HepG2 (cell line): ENCODE results near the gene IL11RA. TPM values are rescaled to one million over a fixed set of nuclear protein-coding genes. Genes with fewer than 3 reads are reported as not detected.

ENCODE experiments used
- ATF7 ChIP-seq, 2 experiments: fragments of 450-650 bp in 1 of 2; sonication (generic) in 1 of 2; formaldehyde crosslinking in 1 of 2; IDR thresholded peaks; 2 replicates each; pipeline versions ENCODE4 v1.4.0 to v1.6.1; 2016 to 2020; ENCODE audit warnings: antibody characterized with exemption in 1 of 2, mild to moderate bottlenecking in 1 of 2, missing genetic modification reagents in 1 of 2
- CBX2 ChIP-seq, 2 experiments: fragments of 200-600 bp in 1 of 2; sonication (generic); formaldehyde crosslinking in 1 of 2; IDR thresholded peaks; 2 replicates each; pipeline versions ENCODE4 v1.7.0 to v1.8.1; 2018 to 2022; ENCODE audit warnings: low read depth in 2 of 2, low read length in 1 of 2, mild to moderate bottlenecking in 1 of 2, missing genetic modification reagents in 1 of 2
- EZH2 ChIP-seq: conservative IDR thresholded peaks from 2 replicates; pipeline ENCODE4 v1.6.1; 2012; ENCODE audit warnings: mild to moderate bottlenecking, low read depth, low read length, moderate library complexity
- HOXA3 ChIP-seq: sonication (generic); formaldehyde crosslinking; IDR thresholded peaks from 2 replicates; pipeline ENCODE4 v1.5.0; 2020; ENCODE audit warnings: missing genetic modification reagents
- MIXL1 ChIP-seq: IDR thresholded peaks from 2 replicates; pipeline ENCODE4 v1.6.1; 2016
- PCBP1 ChIP-seq: fragments of 200-400 bp; formaldehyde crosslinking; IDR thresholded peaks from 2 replicates; pipeline ENCODE4 v1.6.1; 2017; ENCODE audit warnings: mild to moderate bottlenecking, low read depth, low read length, borderline replicate concordance
- SRY ChIP-seq: sonication (generic); formaldehyde crosslinking; IDR thresholded peaks from 2 replicates; pipeline ENCODE4 v1.8.0; 2022; ENCODE audit warnings: mild to moderate bottlenecking, missing genetic modification reagents
- TGIF2 ChIP-seq: IDR thresholded peaks from 2 replicates; pipeline ENCODE4 v1.6.1; 2016; ENCODE audit warnings: control low read depth, missing compliant biosample characterization
- ZNF205 ChIP-seq: IDR thresholded peaks from 2 replicates; pipeline ENCODE4 v1.6.1; 2018; ENCODE audit warnings: missing biosample characterization, missing genetic modification reagents
- ZNF329 ChIP-seq: sonication (generic); formaldehyde crosslinking; IDR thresholded peaks from 2 replicates; pipeline ENCODE4 v1.9.0; 2021; ENCODE audit warnings: low read depth, mild to moderate bottlenecking, missing genetic modification reagents
- ZNF530 ChIP-seq: sonication (generic); formaldehyde crosslinking; IDR thresholded peaks from 2 replicates; pipeline ENCODE4 v1.5.0; 2020; ENCODE audit warnings: low read depth, mild to moderate bottlenecking, missing genetic modification reagents
- ZNF652 ChIP-seq: IDR thresholded peaks from 2 replicates; pipeline ENCODE4 v1.6.1; 2016; ENCODE audit warnings: low read depth, borderline replicate concordance
- polyA plus RNA-seq, 8 experiments: library from polyadenylated mRNA; depleted of rRNA in 3 of 8; stranded (reverse) in 7 of 8; unstranded in 1 of 8; fragments of >200 nt; fragmentation: Illumina TruSeq in 4 of 8; extraction: Trizol in 4 of 8; gene quantifications; 2 replicates each; pipeline versions ENCODE4 v1.2.1 to v1.2.3, GENCODE V29; 2011 to 2016; ENCODE audit warnings: low read depth in 4 of 8, missing spikeins in 1 of 8, mixed read lengths in 1 of 8; ENCODE audit not compliant: insufficient read depth in 1 of 8
- total RNA-seq, 5 experiments: library from RNA; depleted of rRNA; stranded (reverse); fragments of >200 nt; fragmentation: Illumina TruSeq; extraction: Trizol; gene quantifications; 2 replicates each; pipeline ENCODE4 v1.2.3, GENCODE V29; 2016; ENCODE audit warnings: low read depth in 1 of 5
- TF ChIP-seq, protein P1 (sequence below): sonication (generic); formaldehyde crosslinking; IDR thresholded peaks from 2 replicates; pipeline ENCODE4 v1.5.1; 2020; ENCODE audit warnings: mild to moderate bottlenecking, missing genetic modification reagents, moderate library complexity
- TF ChIP-seq, protein P2 (sequence below): sonication (generic); formaldehyde crosslinking; IDR thresholded peaks from 2 replicates; pipeline ENCODE4 v1.5.1; 2020; ENCODE audit warnings: missing genetic modification reagents, mild to moderate bottlenecking, borderline replicate concordance
- TF ChIP-seq, protein P3 (sequence below): sonication (generic); formaldehyde crosslinking; IDR thresholded peaks from 2 replicates; pipeline ENCODE4 v1.4.0; 2020; ENCODE audit warnings: missing genetic modification reagents
- TF ChIP-seq, protein P4 (sequence below): sonication (generic); formaldehyde crosslinking; IDR thresholded peaks from 2 replicates; pipeline ENCODE4 v1.4.0; 2020; ENCODE audit warnings: missing genetic modification reagents, borderline replicate concordance

Gene IL11RA
- total and polyA plus RNA-seq, 2 of the 13 experiments (the other 11 are each of a cell fraction or from before 2014, with no cell fraction given), result 2.0 to 4.2 TPM

DNA sequence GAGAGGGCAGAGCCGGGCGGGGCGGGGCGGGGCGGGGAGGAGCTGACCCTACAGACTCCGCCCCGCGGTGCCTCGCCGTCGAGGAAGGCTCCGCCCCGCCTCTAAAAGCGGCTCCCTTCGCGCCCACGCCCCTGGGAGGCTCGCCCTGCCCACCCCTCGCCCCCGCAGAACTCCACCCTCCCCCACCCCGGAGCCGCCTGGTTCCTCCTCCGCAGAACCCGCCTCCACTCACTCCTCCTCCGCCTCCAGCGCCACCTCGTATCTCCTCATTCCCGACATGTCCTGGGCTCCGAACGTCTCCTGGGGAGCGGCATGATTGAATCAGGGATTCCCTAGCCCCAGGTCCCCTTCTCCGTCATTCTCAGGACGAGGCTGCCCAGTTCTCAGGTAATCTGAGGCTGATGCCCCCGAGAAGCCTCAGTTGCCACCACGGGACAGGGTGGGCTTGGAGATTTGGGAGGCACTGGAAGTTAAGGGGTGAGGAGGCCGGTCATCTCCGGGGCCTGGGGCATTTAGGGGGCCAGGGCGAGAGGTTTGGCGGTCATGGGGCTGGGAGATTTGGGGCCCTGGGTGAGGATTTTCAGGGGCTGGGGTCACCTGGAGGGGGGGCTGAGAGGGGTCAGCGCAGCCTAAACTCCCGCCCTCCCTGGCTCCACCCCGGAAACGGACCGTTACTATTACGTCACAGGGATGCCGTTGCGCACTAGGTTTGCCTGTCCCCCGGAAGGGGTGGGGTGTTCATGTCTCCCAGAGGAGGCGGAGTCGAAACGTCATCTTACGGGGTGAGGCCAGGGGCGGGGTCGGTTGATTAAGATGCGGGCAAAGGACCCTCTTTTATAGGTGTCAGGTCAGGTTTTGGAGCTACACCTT, 13.6 kb downstream of the IL11RA start (continued):
- TF ChIP-seq ZNF652 (CRISPR knock-in tag) (no peak), SRY (CRISPR knock-in tag) (no peak), CBX2 (IDR thresholded peaks at IDR 0.05; ENCODE audit: low read depth, low read length) (no peak), CBX2 (CRISPR knock-in tag; IDR thresholded peaks at IDR 0.05; ENCODE audit: low read depth) (no peak), MIXL1 (CRISPR knock-in tag) (no peak), ATF7 (IDR thresholded peaks at IDR 0.05) (peak; percentile 60), ATF7 (CRISPR knock-in tag; IDR thresholded peaks at IDR 0.05) (no peak), ZNF329 (CRISPR knock-in tag) (no peak), EZH2 (no peak), PCBP1 (0 out of 2 replicates have a peak, but pooled peaks have one; percentile 34), HOXA3 (CRISPR knock-in tag) (peak; percentile 77), ZNF530 (CRISPR knock-in tag) (no peak), ZNF205 (no peak), TGIF2 (CRISPR knock-in tag) (no peak)
- TF ChIP-seq, protein P1, sequence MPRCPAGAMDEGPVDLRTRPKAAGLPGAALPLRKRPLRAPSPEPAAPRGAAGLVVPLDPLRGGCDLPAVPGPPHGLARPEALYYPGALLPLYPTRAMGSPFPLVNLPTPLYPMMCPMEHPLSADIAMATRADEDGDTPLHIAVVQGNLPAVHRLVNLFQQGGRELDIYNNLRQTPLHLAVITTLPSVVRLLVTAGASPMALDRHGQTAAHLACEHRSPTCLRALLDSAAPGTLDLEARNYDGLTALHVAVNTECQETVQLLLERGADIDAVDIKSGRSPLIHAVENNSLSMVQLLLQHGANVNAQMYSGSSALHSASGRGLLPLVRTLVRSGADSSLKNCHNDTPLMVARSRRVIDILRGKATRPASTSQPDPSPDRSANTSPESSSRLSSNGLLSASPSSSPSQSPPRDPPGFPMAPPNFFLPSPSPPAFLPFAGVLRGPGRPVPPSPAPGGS, result no peak
- TF ChIP-seq, protein P2, sequence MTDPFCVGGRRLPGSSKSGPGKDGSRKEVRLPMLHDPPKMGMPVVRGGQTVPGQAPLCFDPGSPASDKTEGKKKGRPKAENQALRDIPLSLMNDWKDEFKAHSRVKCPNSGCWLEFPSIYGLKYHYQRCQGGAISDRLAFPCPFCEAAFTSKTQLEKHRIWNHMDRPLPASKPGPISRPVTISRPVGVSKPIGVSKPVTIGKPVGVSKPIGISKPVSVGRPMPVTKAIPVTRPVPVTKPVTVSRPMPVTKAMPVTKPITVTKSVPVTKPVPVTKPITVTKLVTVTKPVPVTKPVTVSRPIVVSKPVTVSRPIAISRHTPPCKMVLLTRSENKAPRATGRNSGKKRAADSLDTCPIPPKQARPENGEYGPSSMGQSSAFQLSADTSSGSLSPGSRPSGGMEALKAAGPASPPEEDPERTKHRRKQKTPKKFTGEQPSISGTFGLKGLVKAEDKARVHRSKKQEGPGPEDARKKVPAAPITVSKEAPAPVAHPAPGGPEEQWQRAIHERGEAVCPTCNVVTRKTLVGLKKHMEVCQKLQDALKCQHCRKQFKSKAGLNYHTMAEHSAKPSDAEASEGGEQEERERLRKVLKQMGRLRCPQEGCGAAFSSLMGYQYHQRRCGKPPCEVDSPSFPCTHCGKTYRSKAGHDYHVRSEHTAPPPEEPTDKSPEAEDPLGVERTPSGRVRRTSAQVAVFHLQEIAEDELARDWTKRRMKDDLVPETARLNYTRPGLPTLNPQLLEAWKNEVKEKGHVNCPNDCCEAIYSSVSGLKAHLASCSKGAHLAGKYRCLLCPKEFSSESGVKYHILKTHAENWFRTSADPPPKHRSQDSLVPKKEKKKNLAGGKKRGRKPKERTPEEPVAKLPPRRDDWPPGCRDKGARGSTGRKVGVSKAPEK (CRISPR knock-in tag), result no peak
- TF ChIP-seq, protein P3, sequence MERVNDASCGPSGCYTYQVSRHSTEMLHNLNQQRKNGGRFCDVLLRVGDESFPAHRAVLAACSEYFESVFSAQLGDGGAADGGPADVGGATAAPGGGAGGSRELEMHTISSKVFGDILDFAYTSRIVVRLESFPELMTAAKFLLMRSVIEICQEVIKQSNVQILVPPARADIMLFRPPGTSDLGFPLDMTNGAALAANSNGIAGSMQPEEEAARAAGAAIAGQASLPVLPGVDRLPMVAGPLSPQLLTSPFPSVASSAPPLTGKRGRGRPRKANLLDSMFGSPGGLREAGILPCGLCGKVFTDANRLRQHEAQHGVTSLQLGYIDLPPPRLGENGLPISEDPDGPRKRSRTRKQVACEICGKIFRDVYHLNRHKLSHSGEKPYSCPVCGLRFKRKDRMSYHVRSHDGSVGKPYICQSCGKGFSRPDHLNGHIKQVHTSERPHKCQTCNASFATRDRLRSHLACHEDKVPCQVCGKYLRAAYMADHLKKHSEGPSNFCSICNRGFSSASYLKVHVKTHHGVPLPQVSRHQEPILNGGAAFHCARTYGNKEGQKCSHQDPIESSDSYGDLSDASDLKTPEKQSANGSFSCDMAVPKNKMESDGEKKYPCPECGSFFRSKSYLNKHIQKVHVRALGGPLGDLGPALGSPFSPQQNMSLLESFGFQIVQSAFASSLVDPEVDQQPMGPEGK (CRISPR knock-in tag), result 0 out of 2 replicates have a peak, but pooled peaks have one; percentile 41
- TF ChIP-seq, protein P4, sequence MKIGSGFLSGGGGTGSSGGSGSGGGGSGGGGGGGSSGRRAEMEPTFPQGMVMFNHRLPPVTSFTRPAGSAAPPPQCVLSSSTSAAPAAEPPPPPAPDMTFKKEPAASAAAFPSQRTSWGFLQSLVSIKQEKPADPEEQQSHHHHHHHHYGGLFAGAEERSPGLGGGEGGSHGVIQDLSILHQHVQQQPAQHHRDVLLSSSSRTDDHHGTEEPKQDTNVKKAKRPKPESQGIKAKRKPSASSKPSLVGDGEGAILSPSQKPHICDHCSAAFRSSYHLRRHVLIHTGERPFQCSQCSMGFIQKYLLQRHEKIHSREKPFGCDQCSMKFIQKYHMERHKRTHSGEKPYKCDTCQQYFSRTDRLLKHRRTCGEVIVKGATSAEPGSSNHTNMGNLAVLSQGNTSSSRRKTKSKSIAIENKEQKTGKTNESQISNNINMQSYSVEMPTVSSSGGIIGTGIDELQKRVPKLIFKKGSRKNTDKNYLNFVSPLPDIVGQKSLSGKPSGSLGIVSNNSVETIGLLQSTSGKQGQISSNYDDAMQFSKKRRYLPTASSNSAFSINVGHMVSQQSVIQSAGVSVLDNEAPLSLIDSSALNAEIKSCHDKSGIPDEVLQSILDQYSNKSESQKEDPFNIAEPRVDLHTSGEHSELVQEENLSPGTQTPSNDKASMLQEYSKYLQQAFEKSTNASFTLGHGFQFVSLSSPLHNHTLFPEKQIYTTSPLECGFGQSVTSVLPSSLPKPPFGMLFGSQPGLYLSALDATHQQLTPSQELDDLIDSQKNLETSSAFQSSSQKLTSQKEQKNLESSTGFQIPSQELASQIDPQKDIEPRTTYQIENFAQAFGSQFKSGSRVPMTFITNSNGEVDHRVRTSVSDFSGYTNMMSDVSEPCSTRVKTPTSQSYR, result no peak
